Right lobe of liver (tissue), 4 donors: ENCODE results near the gene PCBP4.

Source experiments
- POLR2A ChIP-seq: fragments of 450-650 bp; IDR thresholded peaks from one replicate; pipeline ENCODE4 v1.6.1; 2017; ENCODE audit warnings: antibody characterized with exemption, mild to moderate bottlenecking
- TF ChIP-seq, protein P1 (sequence below), 4 donors: fragments of 200-600 bp in 3 of 4; fragments of 450-650 bp in 1 of 4; IDR thresholded peaks; one replicate each; pipeline versions ENCODE4 v1.5.1 to v1.8.0; 2016 to 2022; ENCODE audit warnings: antibody characterized with exemption in 4 of 4, mild to moderate bottlenecking in 2 of 4
- donor health status: DM: no; HTN: no; CAD: no.
- donor health status: DM: no; HTN: no; CAD: no.
- donor health status: DM: no; HTN: yes; CAD: no.

GRCh38 chr3:51942603-51943450 is 24.4 kb downstream of the PCBP4 start:
- TF ChIP-seq, protein P1, sequence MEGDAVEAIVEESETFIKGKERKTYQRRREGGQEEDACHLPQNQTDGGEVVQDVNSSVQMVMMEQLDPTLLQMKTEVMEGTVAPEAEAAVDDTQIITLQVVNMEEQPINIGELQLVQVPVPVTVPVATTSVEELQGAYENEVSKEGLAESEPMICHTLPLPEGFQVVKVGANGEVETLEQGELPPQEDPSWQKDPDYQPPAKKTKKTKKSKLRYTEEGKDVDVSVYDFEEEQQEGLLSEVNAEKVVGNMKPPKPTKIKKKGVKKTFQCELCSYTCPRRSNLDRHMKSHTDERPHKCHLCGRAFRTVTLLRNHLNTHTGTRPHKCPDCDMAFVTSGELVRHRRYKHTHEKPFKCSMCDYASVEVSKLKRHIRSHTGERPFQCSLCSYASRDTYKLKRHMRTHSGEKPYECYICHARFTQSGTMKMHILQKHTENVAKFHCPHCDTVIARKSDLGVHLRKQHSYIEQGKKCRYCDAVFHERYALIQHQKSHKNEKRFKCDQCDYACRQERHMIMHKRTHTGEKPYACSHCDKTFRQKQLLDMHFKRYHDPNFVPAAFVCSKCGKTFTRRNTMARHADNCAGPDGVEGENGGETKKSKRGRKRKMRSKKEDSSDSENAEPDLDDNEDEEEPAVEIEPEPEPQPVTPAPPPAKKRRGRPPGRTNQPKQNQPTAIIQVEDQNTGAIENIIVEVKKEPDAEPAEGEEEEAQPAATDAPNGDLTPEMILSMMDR (IDR thresholded peaks at IDR 0.05), result no peak
- peak; percentile 44 for TF ChIP-seq POLR2A
